Stimulated activated CD8-positive, alpha-beta memory T cell treated with anti-CD3 and anti-CD28 coated beads, Interleukin-2, amount 100 ng/mL, for 1 hour (primary cell): ENCODE data around the gene SLC6A8.

ENCODE experiments used
- DNase-seq, 2 donors: peaks; one replicate each; pipeline ENCODE4 v3.0.0-alpha.2; 2020; ENCODE audit warnings: low read depth in 2 of 2

SLC6A8 gene

DNA sequence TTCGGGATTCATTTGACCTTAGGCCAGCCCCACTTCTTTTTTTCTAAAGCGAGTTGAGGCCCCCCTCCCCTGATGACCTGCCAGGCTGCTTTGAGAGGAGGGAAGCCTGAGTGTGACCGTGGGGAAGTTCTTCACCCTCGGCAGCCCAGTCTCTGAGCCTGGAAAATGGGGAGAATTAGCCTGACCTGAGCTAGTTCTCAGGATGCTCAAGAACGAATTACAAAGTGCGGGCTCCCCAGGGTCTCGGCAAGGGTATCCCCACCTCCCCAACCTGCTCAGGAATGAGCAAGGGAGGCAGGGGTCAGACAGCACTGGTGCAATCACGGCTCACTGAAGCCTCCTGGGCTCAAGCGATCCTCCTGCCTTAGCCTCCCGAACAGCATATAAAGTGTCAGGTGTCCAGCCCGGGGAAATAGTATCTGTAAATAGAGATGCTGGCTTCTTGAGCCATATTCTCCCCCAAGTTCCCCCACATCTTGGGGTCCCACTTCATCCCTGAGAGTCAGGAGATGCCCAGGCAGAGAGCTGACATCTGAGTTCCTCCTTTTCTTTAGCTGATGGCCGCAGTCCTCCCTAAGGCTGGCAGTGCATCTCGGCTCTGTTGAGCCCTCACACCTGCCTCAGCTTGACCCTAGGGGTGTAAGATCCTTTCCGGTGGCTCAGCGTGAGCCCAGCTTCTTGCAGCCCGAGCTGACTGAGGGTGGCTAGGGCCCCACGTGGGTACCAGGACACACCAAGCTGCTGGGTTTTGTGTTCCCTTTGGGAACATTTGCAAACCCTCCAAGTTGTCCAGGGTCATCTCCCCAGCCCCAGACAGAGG lies 39.2 kb upstream of the SLC6A8 start:
- no peak for DNase-seq

DNA sequence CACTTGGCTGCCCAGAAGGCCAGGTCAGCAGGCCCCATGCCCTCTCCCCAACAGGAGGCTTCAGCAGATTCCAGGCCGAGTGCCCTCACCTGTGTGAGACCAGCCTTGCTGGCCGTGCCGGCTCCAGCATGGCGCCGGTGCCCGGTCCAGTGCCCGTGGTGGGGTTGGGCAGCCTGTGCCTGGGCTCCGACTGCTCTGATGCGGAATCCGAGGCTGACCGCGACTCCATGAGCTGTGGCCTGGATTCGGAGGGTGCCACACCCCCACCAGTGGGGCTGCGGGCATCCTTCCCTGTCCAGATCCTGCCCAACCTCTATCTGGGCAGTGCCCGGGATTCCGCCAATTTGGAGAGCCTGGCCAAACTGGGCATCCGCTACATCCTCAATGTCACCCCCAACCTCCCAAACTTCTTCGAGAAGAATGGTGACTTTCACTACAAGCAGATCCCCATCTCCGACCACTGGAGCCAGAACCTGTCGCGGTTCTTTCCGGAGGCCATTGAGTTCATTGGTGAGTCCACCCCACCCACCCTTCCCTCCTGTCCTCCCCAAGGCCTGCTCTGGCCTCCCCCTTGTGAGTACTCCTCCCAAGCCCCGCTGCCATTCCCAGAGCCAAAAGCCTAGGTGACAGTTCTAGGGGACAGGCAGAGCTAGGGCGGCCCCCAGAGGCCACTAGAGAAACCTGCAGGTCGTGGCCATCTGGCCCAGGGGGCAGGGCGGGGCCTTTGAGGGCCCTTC lies 38.4 kb upstream of the SLC6A8 start:
- no peak for DNase-seq

DNA sequence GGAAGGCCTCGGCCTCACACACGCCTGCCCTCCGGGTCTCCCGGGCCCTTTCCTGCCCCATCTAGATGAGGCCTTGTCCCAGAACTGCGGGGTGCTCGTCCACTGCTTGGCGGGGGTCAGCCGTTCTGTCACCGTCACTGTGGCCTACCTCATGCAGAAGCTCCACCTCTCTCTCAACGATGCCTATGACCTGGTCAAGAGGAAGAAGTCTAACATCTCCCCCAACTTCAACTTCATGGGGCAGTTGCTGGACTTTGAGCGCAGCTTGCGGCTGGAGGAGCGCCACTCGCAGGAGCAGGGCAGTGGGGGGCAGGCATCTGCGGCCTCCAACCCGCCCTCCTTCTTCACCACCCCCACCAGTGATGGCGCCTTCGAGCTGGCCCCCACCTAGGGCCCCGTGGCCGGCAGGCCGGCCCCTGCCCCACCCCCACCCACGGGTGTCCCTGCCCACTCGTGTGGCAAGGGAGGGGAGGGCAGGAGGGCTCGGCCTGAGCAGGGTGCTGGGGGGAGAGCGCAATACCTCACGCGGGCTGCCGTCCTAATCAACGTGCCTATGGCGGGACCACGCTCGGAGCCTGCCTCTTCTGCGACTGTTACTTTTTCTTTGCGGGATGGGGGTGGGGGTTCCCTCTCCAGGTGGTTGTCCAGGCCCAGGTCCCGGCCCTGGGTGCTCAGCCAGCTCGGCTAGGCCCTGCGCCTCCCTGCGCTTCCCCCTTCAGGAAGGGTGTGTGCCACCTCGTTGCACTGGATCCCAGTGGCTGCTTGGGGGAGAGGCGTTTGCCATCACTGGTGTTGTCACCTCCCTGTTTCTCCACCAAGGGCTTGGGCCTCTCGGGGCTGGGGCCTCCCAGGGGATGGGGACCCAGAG lies 37.6 kb upstream of the SLC6A8 start:
- no peak for DNase-seq

DNA sequence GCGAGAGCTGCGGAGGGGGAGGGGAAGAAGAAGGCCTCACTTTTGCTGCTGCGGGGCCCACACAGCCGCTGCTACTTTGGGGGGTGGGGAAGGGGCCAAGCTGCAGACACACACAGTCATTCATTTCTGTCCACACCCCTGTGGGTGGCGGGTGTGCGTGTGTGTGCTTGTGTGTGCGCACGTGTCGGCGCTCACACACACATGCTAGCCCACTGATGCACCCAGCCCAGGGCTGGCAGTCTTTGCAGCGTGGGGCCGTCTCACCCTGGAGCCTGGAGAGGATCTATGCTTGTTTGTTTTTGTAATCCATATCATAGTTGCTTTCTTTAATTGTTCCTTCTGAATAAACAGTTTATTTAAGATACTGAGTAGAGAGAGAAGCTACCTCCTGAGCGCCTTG lies 36.8 kb upstream of the SLC6A8 start:
- DNase-seq: no peak

- DNase-seq: no peak
These were observed 36.1 kb upstream of the SLC6A8 start for GRCh38 chrX:153651540-153652079.

DNA sequence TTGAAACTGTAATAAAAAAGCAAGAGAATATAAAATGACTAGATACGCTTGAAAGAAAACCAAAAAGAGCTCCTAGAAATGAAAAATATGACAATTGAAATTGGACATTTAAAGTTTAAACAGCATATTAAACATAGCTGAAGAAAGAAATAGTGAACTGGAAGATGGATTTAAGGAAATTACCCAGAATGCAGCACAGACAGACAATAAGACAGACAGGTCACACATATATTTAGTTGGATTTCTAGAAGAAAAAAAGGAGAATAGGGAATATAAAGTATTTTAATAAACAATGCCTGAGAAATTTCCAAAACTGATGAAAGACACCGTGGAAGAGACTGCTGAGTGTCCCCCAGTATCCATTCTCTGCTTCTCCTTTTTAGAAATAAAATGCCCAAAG lies 34.2 kb upstream of the SLC6A8 start:
- DNase-seq: no peak

GRCh38 chrX:153657161-153657560 lies 30.6 kb upstream of the SLC6A8 start:
- DNase-seq: no peak

DNA sequence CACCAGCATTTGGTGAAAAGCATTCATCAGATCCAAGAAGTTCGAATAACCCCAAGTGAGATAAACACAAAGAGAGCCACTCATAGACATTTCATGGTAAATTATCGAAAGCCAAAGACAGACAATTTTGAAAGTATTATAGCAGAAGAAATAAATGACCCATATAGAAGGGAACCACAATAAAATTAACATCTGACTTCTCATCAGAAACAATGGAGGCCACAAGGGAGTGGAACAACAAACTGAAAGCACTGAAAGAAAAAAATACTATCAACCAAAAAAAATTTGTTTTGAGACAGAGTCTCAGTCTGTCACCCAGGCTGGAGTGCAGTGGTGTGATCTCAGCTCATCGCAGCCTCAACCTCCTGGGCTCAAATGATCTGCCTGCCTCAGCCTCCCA lies 28.5 kb upstream of the SLC6A8 start:
- DNase-seq: no peak

- peak; percentile 28 to 32 for DNase-seq
These were observed 25.5 kb upstream of the SLC6A8 start for GRCh38 chrX:153662266-153662665.

GRCh38 chrX:153665726-153666306 lies 21.9 kb upstream of the SLC6A8 start:
- DNase-seq: no peak

GRCh38 chrX:153667281-153667955 lies 20.3 kb upstream of the SLC6A8 start:
- DNase-seq: no peak

- DNase-seq: peak; percentile 47 to 52
These were observed 19.8 kb upstream of the SLC6A8 start for GRCh38 chrX:153667956-153668396.

- no peak for DNase-seq
These were observed 19.1 kb upstream of the SLC6A8 start for GRCh38 chrX:153668423-153669173.

- no peak for DNase-seq
These were observed 18.4 kb upstream of the SLC6A8 start for GRCh38 chrX:153669174-153669890.

- no peak for DNase-seq
These were observed 17.6 kb upstream of the SLC6A8 start for GRCh38 chrX:153669901-153670731.

DNA sequence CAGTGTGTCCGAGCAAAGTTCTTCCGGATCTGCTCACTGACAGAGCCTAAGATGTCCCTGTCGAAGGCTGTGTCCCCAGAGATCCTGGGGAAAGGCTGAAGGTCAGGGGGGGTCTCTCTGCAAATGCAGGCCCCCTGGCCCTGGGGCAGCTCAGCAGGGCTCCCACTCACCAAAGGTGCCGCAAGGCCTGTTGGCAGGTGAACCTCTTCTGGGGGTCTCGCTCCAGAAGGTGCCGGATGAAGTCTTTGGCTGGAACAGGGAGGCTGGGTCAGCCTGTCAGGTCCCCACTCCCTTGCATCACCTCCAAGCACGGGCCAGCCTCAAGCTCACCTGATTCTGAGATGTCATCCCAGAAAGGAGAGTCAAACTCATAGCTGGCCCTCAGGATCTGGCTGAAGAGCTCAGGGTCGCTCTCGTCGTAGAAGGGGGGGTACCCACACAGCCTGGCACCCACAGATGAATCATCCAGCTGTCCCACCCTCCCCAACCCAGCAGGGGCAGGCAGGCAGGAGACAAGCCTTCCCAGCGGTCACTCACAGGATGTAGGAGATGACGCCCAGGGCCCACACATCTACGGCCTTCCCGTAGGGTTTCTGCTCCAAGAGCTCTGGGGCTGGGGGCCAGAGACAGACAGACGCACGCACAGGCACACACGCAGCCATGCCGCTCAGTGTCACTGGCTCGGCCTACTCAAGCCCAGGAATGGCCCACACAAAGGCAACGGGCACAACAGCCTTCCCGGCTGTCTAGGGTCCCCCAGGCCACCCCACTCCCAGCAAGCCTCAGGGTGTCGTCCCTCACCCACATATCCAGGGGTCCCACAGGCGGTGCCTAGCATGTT lies 16.8 kb upstream of the SLC6A8 start:
- DNase-seq: no peak
